ENCODE data around the gene IP6K1.
"Not testable (repeated sequence)": the region's sequence is repeated elsewhere in the genome, so short reads cannot be mapped to it uniquely, and the experiment has no call there.

Gene IP6K1

GRCh38 chr3:49688338-49689045 lies 97.8 kb downstream of the IP6K1 start:
- DNase-seq (ENCODE audit: low read depth): not testable (repeated sequence)

GRCh38 chr3:49687424-49687795 lies 98.9 kb downstream of the IP6K1 start:
- DNase-seq (ENCODE audit: low read depth): not testable (repeated sequence)

GRCh38 chr3:49686769-49687423 lies 99.4 kb downstream of the IP6K1 start:
- peak; percentile 33 for DNase-seq (ENCODE audit: low read depth)

DNA sequence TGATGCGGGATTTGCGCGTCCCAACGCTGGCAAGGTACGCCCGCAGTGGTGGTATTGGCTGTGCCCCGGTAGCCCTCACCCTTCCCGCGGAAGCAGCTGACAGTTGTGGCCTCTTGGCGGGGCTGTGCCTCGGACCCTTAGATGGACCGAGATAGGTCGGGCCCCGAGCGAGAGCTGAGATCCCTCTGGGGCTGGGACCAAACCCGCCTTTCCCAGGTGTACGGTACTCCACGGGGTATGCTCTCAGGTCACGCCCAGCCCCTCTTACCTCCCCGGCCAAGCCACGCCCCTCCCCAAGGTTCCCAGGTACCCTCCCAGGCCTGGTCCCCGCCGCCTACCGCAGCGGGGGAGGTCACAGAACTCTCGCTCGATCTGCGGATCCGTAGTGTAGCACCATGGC lies 100.0 kb downstream of the IP6K1 start:
- DNase-seq (ENCODE audit: low read depth): peak; percentile 23

GRCh38 chr3:49685846-49686245 lies 100.5 kb downstream of the IP6K1 start:
- not testable (repeated sequence) for DNase-seq (ENCODE audit: low read depth)

DNA sequence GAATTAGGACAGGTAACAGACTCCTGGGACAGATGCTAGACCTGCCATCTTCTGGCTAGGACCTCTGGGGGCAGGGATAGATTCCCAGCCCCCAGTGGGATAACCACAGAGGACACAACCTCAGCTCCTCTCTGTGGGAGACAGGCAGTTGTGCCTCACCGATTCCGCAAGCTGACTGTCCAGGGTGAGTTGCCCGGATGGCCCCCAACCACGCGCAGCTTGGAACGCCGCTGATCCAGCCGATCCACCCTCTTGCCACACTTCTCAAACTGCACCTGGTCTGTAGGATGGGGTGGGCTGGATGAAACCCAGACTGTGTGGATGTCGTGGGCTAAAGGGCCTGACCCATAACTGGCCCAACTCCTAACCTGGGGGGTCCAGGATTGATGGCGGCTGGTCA lies 101.2 kb downstream of the IP6K1 start:
- DNase-seq (ENCODE audit: low read depth): not testable (repeated sequence)

GRCh38 chr3:49684453-49684852 lies 101.9 kb downstream of the IP6K1 start:
- DNase-seq (ENCODE audit: low read depth): not testable (repeated sequence)

DNA sequence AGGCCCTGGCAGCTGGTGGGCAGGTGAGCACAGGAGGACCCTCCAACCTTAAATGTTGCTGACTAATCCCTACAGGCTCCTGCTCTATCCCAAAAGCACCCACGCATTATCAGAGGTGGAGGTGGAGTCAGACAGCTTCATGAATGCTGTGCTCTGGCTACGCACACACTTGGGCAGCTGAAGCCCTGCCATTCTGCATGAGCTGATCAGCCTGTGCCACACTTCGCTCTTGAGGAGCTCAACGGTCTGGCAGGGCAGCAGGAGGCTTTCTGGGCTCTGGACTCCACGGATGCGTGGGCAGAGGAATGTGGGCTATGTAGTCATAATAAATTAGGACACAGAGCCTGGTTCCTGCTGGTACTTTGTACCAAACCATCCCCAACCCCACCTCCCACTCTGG lies 103.2 kb downstream of the IP6K1 start:
- no peak for DNase-seq (ENCODE audit: low read depth)

DNA sequence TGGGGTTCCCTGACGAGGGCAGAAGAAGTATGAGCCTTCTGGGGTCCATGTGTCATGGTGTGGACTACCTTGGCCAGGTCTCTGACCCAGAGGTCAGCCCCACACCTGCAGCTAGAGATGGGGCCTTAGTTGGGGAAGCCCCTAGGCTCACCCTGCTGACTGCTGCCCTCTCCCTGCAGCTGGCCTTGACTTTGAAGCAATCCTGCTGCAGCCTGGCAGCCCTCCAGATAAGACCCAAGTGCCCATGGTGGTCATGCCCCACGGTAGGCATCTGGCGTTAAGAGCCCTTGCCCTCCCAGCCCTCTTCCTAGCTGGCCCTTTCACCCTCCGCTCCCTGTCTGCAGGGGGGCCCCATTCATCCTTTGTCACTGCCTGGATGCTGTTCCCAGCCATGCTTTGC lies 104.8 kb downstream of the IP6K1 start:
- DNase-seq (ENCODE audit: low read depth): no peak

- no peak for DNase-seq (ENCODE audit: low read depth)
Measured at GRCh38 chr3:49681232-49681522, 105.2 kb downstream of the IP6K1 start.

- DNase-seq (ENCODE audit: low read depth): no peak
Measured at GRCh38 chr3:49680493-49681231, 105.7 kb downstream of the IP6K1 start.

- DNase-seq (ENCODE audit: low read depth): no peak
Measured at GRCh38 chr3:49675912-49676311, 110.4 kb downstream of the IP6K1 start.

GRCh38 chr3:49674497-49674983 lies 111.8 kb downstream of the IP6K1 start:
- peak; percentile 8 for DNase-seq (ENCODE audit: low read depth)
